Breast epithelium (tissue), 4 donors: ENCODE results near the gene PLAU. TPM values are rescaled to one million over a fixed set of nuclear protein-coding genes. Genes with fewer than 3 reads are reported as not detected.

Source experiments
- DNase-seq, 2 donors: peaks; one replicate each; pipeline ENCODE4 v3.0.0-alpha.2; 2019; ENCODE audit warnings: low spot score in 2 of 2
- H3K27ac ChIP-seq, 2 donors: fragments of 200-600 bp; sonication (generic) in 1 of 2; one replicate each; pipeline ENCODE4 v1.5.1; 2016 to 2019; ENCODE audit warnings: mild to moderate bottlenecking in 1 of 2
- H3K27me3 ChIP-seq, 2 donors: fragments of 200-600 bp; sonication (generic) in 1 of 2; one replicate each; pipeline versions ENCODE4 v1.5.1 to v1.6.0; 2017 to 2019; ENCODE audit warnings: control low read depth in 1 of 2, mild to moderate bottlenecking in 1 of 2
- H3K36me3 ChIP-seq: fragments of 200-600 bp; one replicate; pipeline ENCODE4 v1.5.1; 2019
- H3K4me1 ChIP-seq, 2 donors: fragments of 200-600 bp; sonication (generic); one replicate each; pipeline ENCODE4 v1.5.1; 2016 to 2019; ENCODE audit warnings: control low read depth in 1 of 2
- H3K4me3 ChIP-seq, 3 donors: fragments of 200-600 bp; sonication (generic); 1 replicate in 2 of 3; 2 replicates in 1 of 3; pipeline ENCODE4 v1.5.1; 2016 to 2019; ENCODE audit warnings: mild to moderate bottlenecking in 3 of 3, moderate library complexity in 2 of 3
- H3K9me3 ChIP-seq, 2 donors: fragments of 200-600 bp; sonication (generic) in 1 of 2; one replicate each; pipeline ENCODE4 v1.5.1; 2016 to 2019; ENCODE audit warnings: control low read depth in 1 of 2
- CTCF ChIP-seq, 3 donors: fragments of 450-650 bp; IDR thresholded peaks; one replicate each; pipeline ENCODE4 v1.5.1; 2016 to 2017; ENCODE audit warnings: antibody characterized with exemption in 3 of 3, mild to moderate bottlenecking in 3 of 3, moderate library complexity in 3 of 3
- POLR2A ChIP-seq: fragments of 450-650 bp; IDR thresholded peaks from one replicate; pipeline ENCODE4 v1.6.1; 2016; ENCODE audit warnings: antibody characterized with exemption, mild to moderate bottlenecking, moderate library complexity
- POLR2AphosphoS5 ChIP-seq, 3 donors: sonication (generic); formaldehyde crosslinking; IDR thresholded peaks; one replicate each; pipeline ENCODE4 v1.6.1; 2017; ENCODE audit warnings: antibody characterized with exemption in 3 of 3
- intact Hi-C: fragments of 100-400 bp; cut with DNase I; formaldehyde crosslinking; loops from one replicate; pipeline ENCODE4 v1.15.1; 2023; ENCODE audit warnings: low total_unique reads
- total RNA-seq, 3 donors: library from RNA; depleted of rRNA; stranded (reverse); fragments of >200 nt; gene quantifications; one replicate each; pipeline ENCODE4 v1.1.0, GENCODE V29; 2016

The PLAU gene
- total RNA-seq, 3 donors from 2014 or later = 4.2 to 11.0 (median 5.2) TPM

GRCh38 chr10:73931767-73932619 is 21.1 kb downstream of the PLAU start:
- peak in 1 of 2 donors; percentile 46 for DNase-seq

GRCh38 chr10:73932620-73933112 is 21.7 kb downstream of the PLAU start:
- Histone ChIP-seq H3K4me3 (no peak overlapping the region), H3K36me3 (no peaks in the 10 kb centered on the region), H3K4me1 (peaks cover 0 to 3% of the 10 kb centered on the region in 2 donors), H3K27me3 (no peaks in the 10 kb centered on the region), H3K27ac (no peak overlapping the region), H3K9me3 (no peaks in the 10 kb centered on the region)
- DNase-seq = no peak
- TF ChIP-seq POLR2A = no peak
- intact Hi-C loops = no loop called here

More at GRCh38 chr10:73931767-73932619, 21.1 kb downstream of the PLAU start:
- intact Hi-C loops = no loop called here
- Histone ChIP-seq H3K9me3 (no peaks in the 10 kb centered on the region), H3K4me3 (no peak overlapping the region), H3K27me3 (no peaks in the 10 kb centered on the region), H3K36me3 (no peaks in the 10 kb centered on the region), H3K27ac (peak overlapping the region in 1 of 2 donors; percentile 26), H3K4me1 (no peaks in the 10 kb centered on the region)
- TF ChIP-seq CTCF (IDR thresholded peaks at IDR 0.05) = no peak
- no peak for TF ChIP-seq POLR2A
- no peak for TF ChIP-seq POLR2AphosphoS5 (IDR thresholded peaks at IDR 0.05)

GRCh38 chr10:73934074-73934473 is 23.1 kb downstream of the PLAU start:
- intact Hi-C loops = no loop called here
- H3K4me1 ChIP-seq = peaks cover 0 to 3% of the 10 kb centered on the region in 2 donors
- no peak overlapping the region for H3K27ac ChIP-seq
- no peaks in the 10 kb centered on the region for H3K9me3 ChIP-seq
- H3K36me3 ChIP-seq = no peaks in the 10 kb centered on the region
- H3K27me3 ChIP-seq = no peaks in the 10 kb centered on the region
- no peak overlapping the region for H3K4me3 ChIP-seq
- TF ChIP-seq CTCF (IDR thresholded peaks at IDR 0.05) (no peak), POLR2AphosphoS5 (IDR thresholded peaks at IDR 0.05) (no peak), POLR2A (no peak)
- no peak for DNase-seq

- no peaks in the 10 kb centered on the region for H3K9me3 ChIP-seq
- DNase-seq = no peak
- no peaks in the 10 kb centered on the region for H3K36me3 ChIP-seq
- TF ChIP-seq CTCF (IDR thresholded peaks at IDR 0.05) (no peak), POLR2AphosphoS5 (IDR thresholded peaks at IDR 0.05) (no peak), POLR2A (no peak)
- H3K27me3 ChIP-seq = no peaks in the 10 kb centered on the region
- H3K4me1 ChIP-seq = peaks cover 0 to 3% of the 10 kb centered on the region in 2 donors
- peak overlapping the region; percentile 2 to 58 for H3K27ac ChIP-seq
- intact Hi-C loops = no loop called here
- H3K4me3 ChIP-seq = no peak overlapping the region
Observed at GRCh38 chr10:73935895-73936294, 25.0 kb downstream of the PLAU start.

GRCh38 chr10:73937333-73938043 is 26.6 kb downstream of the PLAU start:
- H3K4me3 ChIP-seq = no peak overlapping the region
- no peaks in the 10 kb centered on the region for H3K27me3 ChIP-seq
- H3K27ac ChIP-seq = peak overlapping the region; percentile 65 to 77
- no peaks in the 10 kb centered on the region for H3K36me3 ChIP-seq
- H3K4me1 ChIP-seq = peaks cover 0 to 3% of the 10 kb centered on the region in 2 donors
- no peaks in the 10 kb centered on the region for H3K9me3 ChIP-seq
- TF ChIP-seq POLR2A (no peak), CTCF (IDR thresholded peaks at IDR 0.05) (no peak), POLR2AphosphoS5 (IDR thresholded peaks at IDR 0.05) (no peak)
- intact Hi-C loops = no loop called here
- DNase-seq = no peak
